ENCODE data around the gene SLX4IP. TPM values are rescaled to one million over a fixed set of nuclear protein-coding genes. Genes with fewer than 3 reads are reported as not detected.

SLX4IP gene
- total RNA-seq, 6 experiments from 2014 or later, result 4.1 to 4.8 (median 4.5) TPM

DNA sequence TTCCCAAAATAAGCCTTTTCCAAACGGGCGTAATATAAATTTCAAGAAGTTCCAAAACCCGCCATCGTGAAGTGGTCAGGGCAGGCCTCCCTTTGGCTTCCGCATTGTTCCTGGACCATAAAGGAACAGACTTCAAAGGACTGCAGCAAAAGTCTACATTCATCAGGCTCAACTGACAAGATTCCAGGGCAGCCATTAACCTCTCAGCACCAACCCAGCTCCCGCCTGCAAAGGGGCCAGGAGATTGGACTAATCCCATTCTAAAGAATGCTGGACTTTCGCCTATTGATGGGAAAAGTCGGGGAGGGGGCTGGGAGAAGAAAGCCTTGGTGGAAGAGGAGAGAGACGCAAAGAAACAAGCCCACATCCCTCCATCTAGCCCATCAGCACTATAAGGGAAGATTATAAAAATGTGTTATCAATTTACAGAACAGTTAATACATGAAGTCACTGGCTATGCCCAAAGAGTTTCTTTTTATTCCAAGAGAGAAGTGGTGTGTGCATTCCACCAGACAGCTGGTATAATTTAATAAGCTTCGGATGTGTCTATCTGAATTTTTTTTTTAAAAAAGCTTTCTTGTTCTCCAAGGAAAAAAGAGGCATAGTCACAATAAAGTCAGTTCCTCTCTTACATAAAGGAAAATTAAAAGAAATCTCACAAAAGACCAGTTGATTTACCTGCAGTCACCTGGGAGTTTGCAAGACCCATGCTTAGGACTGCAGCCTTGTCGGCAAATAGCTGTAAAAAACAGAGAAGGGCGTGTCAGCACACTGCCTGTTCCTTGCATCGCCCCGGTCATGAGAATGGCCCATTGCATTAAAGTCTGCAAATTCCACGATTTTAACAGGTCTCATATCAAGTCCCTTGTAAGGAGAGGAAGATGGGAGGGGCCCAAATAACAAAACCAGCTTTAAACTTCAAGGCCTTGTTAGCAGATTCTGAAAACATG, 220.9 kb downstream of the SLX4IP start:
- DNase-seq, result no peak
- no peaks in the 10 kb centered on the region for H3K9me3 Mint-ChIP-seq
- no peak overlapping the region for H3K4me3 Mint-ChIP-seq
- H3K27ac Mint-ChIP-seq, result no peak overlapping the region
- peaks cover 31% of the 10 kb centered on the region for H3K36me3 Mint-ChIP-seq (ENCODE audit: low read depth)
- TF ChIP-seq, protein P1, sequence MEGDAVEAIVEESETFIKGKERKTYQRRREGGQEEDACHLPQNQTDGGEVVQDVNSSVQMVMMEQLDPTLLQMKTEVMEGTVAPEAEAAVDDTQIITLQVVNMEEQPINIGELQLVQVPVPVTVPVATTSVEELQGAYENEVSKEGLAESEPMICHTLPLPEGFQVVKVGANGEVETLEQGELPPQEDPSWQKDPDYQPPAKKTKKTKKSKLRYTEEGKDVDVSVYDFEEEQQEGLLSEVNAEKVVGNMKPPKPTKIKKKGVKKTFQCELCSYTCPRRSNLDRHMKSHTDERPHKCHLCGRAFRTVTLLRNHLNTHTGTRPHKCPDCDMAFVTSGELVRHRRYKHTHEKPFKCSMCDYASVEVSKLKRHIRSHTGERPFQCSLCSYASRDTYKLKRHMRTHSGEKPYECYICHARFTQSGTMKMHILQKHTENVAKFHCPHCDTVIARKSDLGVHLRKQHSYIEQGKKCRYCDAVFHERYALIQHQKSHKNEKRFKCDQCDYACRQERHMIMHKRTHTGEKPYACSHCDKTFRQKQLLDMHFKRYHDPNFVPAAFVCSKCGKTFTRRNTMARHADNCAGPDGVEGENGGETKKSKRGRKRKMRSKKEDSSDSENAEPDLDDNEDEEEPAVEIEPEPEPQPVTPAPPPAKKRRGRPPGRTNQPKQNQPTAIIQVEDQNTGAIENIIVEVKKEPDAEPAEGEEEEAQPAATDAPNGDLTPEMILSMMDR (IDR thresholded peaks at IDR 0.05), result no peak
- peaks cover 40% of the 10 kb centered on the region for H3K4me1 Mint-ChIP-seq (ENCODE audit: low read depth)
- no peaks in the 10 kb centered on the region for H3K27me3 Mint-ChIP-seq (ENCODE audit: insufficient read depth)

GRCh38 chr20:10657453-10657852, 222.3 kb downstream of the SLX4IP start:
- peaks cover 38% of the 10 kb centered on the region for H3K36me3 Mint-ChIP-seq (ENCODE audit: low read depth)
- peaks cover 30% of the 10 kb centered on the region for H3K4me1 Mint-ChIP-seq (ENCODE audit: low read depth)
- no peak overlapping the region for H3K27ac Mint-ChIP-seq
- no peaks in the 10 kb centered on the region for H3K9me3 Mint-ChIP-seq
- TF ChIP-seq, protein P1 (IDR thresholded peaks at IDR 0.05), result no peak
- H3K4me3 Mint-ChIP-seq, result no peak overlapping the region
- DNase-seq, result no peak
- no peaks in the 10 kb centered on the region; the same call in none of the 2 replicates for H3K27me3 Mint-ChIP-seq (ENCODE audit: insufficient read depth)

DNA sequence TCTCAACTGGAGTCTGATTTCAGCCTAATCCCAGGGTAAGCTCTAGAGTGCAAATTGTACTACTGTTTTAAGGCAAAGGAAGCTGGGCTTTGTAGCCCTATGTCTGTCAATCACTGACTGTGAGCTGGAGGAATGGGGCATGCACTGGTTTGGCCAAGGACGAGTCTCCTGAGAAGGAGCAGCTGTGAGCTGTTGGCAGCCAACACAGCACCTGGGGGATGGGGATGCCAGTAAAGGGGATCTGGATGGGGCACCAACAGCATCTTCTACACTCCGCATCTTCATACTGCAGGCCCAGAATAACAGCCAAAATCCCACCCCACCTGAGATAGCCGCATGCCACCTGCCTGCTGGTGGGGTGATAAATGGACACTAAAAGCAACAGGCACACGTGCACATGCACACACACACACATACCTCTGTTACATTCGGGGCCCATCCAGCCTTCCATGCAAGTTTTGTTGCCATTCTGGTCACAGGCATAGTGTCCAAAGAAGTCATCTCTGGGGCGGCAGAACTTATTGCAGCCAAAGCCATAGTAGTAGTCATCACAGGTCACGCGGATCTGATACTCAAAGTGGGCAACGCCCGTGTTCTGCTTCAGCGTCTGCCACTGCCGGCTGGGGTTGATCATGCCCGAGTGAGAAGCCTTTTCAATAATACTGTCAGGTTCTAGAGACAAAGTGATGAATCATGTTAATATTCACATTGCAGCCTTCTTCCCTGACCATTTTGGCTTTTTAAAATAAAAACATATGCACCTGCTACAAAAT, 223.1 kb downstream of the SLX4IP start:
- Mint-ChIP-seq H3K36me3 (ENCODE audit: low read depth) (peaks cover 42% of the 10 kb centered on the region), H3K9me3 (no peaks in the 10 kb centered on the region), H3K4me1 (ENCODE audit: low read depth) (peaks cover 30% of the 10 kb centered on the region), H3K27ac (no peak overlapping the region), H3K27me3 (ENCODE audit: insufficient read depth) (no peaks in the 10 kb centered on the region; the same call in none of the 2 replicates), H3K4me3 (no peak overlapping the region)
- DNase-seq, result no peak
- TF ChIP-seq, protein P1 (IDR thresholded peaks at IDR 0.05), result no peak

- H3K27ac Mint-ChIP-seq, result no peak overlapping the region
- peaks cover 24% of the 10 kb centered on the region for H3K4me1 Mint-ChIP-seq (ENCODE audit: low read depth)
- no peaks in the 10 kb centered on the region for H3K9me3 Mint-ChIP-seq
- DNase-seq, result no peak
- no peak overlapping the region for H3K4me3 Mint-ChIP-seq
- H3K27me3 Mint-ChIP-seq (ENCODE audit: insufficient read depth), result no peaks in the 10 kb centered on the region; the same call in none of the 2 replicates
- TF ChIP-seq, protein P1 (IDR thresholded peaks at IDR 0.05), result no peak
- H3K36me3 Mint-ChIP-seq (ENCODE audit: low read depth), result peaks cover 42% of the 10 kb centered on the region
These were observed 223.9 kb downstream of the SLX4IP start for GRCh38 chr20:10658876-10659632.

Measured in HFFc6 (cell line).